ENCODE data around the gene HOXA7. TPM values are rescaled to one million over a fixed set of nuclear protein-coding genes. Genes with fewer than 3 reads are reported as not detected.

The HOXA7 gene
- total RNA-seq, 1 donor from 2014 or later = not detected

DNA sequence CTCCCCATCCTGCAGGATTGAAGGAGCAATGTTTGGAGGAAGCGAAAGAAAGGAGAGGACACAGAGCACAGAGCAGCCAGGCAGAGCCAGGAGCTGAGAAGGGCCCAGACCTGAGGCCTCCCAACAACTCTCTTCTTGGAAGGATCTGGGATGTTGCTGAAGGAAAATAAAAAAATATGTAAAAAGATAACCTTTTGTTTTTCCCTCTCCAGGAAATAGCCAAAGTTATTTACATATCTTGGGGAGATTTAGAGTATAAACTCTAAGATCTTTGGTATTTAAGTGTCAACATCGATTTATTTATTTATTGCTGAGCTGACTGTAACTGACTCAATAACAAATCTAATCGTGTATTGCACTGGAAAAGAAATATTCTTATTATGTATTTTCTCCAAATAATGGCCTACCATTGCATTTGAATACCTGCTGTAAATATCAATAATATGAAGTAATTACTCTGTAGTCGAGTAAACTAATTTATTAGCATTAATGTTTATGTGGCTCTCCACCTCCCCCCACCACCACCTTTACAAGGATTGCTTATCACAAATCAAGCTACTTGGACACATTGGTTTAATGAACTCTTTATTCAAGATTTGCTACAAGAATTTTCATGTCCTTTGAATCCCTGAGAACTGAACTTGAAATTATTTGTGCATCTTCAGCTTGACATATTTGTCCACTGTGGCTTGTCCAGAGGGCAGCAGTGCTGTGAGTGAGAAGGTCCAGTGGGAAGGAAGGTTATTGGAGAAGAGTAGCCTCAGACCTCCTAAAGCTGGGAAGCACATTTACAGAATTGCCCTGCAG is 30.4 kb upstream of the HOXA7 start:
- Mint-ChIP-seq H3K27ac (ENCODE audit: unreplicated experiment) (no peak overlapping the region), H3K4me3 (ENCODE audit: unreplicated experiment) (no peak overlapping the region), H3K36me3 (ENCODE audit: unreplicated experiment) (peaks cover 3% of the 10 kb centered on the region), H3K27me3 (ENCODE audit: unreplicated experiment) (peaks cover 65% of the 10 kb centered on the region), H3K4me1 (ENCODE audit: low read depth, unreplicated experiment) (peaks cover 3% of the 10 kb centered on the region), H3K9me3 (ENCODE audit: unreplicated experiment) (peaks cover 20% of the 10 kb centered on the region)
- DNase-seq = no peak
- TF ChIP-seq, protein P1, sequence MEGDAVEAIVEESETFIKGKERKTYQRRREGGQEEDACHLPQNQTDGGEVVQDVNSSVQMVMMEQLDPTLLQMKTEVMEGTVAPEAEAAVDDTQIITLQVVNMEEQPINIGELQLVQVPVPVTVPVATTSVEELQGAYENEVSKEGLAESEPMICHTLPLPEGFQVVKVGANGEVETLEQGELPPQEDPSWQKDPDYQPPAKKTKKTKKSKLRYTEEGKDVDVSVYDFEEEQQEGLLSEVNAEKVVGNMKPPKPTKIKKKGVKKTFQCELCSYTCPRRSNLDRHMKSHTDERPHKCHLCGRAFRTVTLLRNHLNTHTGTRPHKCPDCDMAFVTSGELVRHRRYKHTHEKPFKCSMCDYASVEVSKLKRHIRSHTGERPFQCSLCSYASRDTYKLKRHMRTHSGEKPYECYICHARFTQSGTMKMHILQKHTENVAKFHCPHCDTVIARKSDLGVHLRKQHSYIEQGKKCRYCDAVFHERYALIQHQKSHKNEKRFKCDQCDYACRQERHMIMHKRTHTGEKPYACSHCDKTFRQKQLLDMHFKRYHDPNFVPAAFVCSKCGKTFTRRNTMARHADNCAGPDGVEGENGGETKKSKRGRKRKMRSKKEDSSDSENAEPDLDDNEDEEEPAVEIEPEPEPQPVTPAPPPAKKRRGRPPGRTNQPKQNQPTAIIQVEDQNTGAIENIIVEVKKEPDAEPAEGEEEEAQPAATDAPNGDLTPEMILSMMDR (IDR thresholded peaks at IDR 0.05; ENCODE audit: partially characterized antibody, unreplicated experiment) = no peak

GRCh38 chr7:27185854-27186667 is 29.6 kb upstream of the HOXA7 start:
- Mint-ChIP-seq H3K4me3 (ENCODE audit: unreplicated experiment) (no peak overlapping the region), H3K4me1 (ENCODE audit: low read depth, unreplicated experiment) (peaks cover 3% of the 10 kb centered on the region), H3K9me3 (ENCODE audit: unreplicated experiment) (peaks cover 20% of the 10 kb centered on the region), H3K27ac (ENCODE audit: unreplicated experiment) (no peak overlapping the region), H3K27me3 (ENCODE audit: unreplicated experiment) (peaks cover 62% of the 10 kb centered on the region), H3K36me3 (ENCODE audit: unreplicated experiment) (peaks cover 3% of the 10 kb centered on the region)
- TF ChIP-seq, protein P1 (IDR thresholded peaks at IDR 0.05; ENCODE audit: partially characterized antibody, unreplicated experiment) = no peak
- DNase-seq = peak; percentile 19

DNA sequence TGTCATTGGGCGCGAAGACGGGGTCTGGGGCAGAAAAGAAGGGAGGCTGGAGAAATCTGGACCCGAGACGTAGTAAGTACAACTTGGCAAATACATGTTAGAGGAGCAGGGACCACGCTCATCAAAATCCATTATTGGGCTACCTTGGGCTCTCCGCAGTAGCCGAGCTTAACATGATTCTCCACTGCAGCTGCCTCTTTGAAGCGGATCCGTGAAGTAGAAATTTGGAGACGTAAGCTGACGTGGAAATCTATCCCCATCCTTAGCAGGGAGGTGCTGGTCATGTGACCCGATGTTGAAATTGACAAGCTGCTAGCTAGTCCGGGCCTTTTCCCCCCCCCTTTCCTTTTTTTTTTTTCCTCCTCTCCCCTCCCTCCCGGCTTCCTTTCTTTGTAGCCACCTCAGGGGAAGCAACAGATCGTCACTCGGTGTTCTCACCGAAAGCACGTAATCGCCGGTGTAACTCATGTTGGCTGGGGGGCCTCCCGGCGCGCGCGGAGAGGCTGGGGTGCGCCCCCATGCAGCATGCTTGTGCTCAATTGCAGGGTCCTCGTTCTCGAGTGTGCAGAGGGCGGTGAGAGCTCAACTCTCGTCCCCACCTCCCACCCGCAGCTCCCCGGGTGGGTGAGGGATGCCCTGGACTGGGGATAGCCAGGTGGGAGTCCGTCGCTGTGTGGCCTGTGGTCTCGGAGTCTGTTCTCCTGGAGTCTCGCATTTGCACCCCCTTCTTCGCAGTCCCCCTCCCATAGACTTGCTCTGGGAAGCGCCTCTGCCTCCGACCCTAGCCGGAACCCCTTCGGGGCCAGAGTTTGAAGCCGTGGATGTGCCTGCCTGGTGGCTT is 28.8 kb upstream of the HOXA7 start, which contains the start of gene HOXA11:
Gene HOXA11 (minus strand): TSS at position 220 of the 841 bp plus-strand sequence. CDS start 88 bp downstream, at position 132.
- peak; percentile 12 for DNase-seq
- Mint-ChIP-seq H3K27me3 (ENCODE audit: unreplicated experiment) (peaks cover 59% of the 10 kb centered on the region), H3K9me3 (ENCODE audit: unreplicated experiment) (peaks cover 20% of the 10 kb centered on the region), H3K4me1 (ENCODE audit: low read depth, unreplicated experiment) (peaks cover 3% of the 10 kb centered on the region), H3K27ac (ENCODE audit: unreplicated experiment) (no peak within 1 kb of the TSS), H3K4me3 (ENCODE audit: unreplicated experiment) (peak within 1 kb of the TSS; percentile 55), H3K36me3 (ENCODE audit: unreplicated experiment) (peaks cover 3% of the 10 kb centered on the region)
- TF ChIP-seq, protein P1 (IDR thresholded peaks at IDR 0.05; ENCODE audit: partially characterized antibody, unreplicated experiment) = no peak

DNA sequence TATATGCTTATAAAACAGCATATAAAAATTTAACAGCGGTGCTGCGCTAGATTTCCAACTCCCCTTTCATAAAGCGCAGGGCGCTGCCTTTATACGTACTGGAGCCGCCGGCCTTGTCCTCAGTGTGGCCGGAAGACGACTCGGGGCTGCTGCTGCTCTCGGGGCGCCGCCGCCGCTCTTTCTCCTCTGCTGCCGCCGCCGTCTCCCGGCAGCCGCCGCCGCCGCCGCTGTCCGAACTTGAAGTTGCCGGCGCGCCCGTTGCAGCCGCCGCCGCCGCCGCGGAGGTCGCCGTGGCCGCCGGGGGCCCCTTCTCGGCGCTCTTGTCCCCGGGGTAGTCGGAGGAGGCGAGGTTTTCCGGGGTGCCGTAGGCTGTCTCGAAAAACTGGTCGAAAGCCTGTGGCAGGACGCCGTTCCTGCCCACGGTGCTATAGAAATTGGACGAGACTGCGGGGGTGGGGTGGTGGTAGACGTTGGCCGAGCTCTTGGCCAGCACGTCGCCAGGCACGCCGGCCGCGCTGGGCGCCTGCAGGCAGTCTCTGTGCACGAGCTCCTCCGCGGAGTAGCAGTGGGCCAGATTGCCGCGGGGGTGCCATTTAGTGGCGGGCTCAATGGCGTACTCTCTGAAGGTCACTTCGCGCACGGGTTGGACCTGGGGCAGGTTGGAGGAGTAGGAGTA is 28.0 kb upstream of the HOXA7 start:
- Mint-ChIP-seq H3K4me1 (ENCODE audit: low read depth, unreplicated experiment) (peaks cover 3% of the 10 kb centered on the region), H3K27ac (ENCODE audit: unreplicated experiment) (no peak overlapping the region), H3K4me3 (ENCODE audit: unreplicated experiment) (peak overlapping the region; percentile 55), H3K27me3 (ENCODE audit: unreplicated experiment) (peaks cover 56% of the 10 kb centered on the region), H3K9me3 (ENCODE audit: unreplicated experiment) (peaks cover 22% of the 10 kb centered on the region), H3K36me3 (ENCODE audit: unreplicated experiment) (no peaks in the 10 kb centered on the region)
- peak; percentile 38 for DNase-seq
- TF ChIP-seq, protein P1 (IDR thresholded peaks at IDR 0.05; ENCODE audit: partially characterized antibody, unreplicated experiment) = no peak

Data from glutamatergic neuron (in vitro differentiated cells).